Endothelial cell of umbilical vein (primary cell): ENCODE results near the gene ARF6. TPM values are rescaled to one million over a fixed set of nuclear protein-coding genes. Genes with fewer than 3 reads are reported as not detected.

ENCODE experiments used
- BruUV-seq: library from RNA; stranded (reverse); fragments of 400-500 nt; replicated peaks from 2 replicates; lab custom pipeline; 2021; lab: Mats Ljungman, UMichigan
- CTCF ChIA-PET: fragments of 300-600, 350-600 bp; sonication (Branson Sonifier 250); formaldehyde crosslinking; loops from one replicate; lab custom pipeline; 2021; ENCODE audit warnings: antibody characterized with exemption, inconsistent platforms; lab: Charles Lee
- POLR2A ChIA-PET: fragments of 300-600, 350-600 bp; sonication (Branson Sonifier 250); formaldehyde crosslinking; loops from one replicate; lab custom pipeline; 2021; ENCODE audit warnings: antibody characterized with exemption, inconsistent platforms; lab: Charles Lee
- DNase-seq: peaks from one replicate; pipeline ENCODE4 v3.0.0-alpha.2; 2011; ENCODE audit warnings: low read depth, low spot score
- FAIRE-seq: peaks from 2 replicates; lab custom pipeline; 2011; peaks lifted over from hg19 to GRCh38; lab: Jason Lieb, UNC
- H2AFZ ChIP-seq: 2 replicates; pipeline ENCODE4 v1.6.0; 2012; ENCODE audit warnings: low read depth, low read length, control low read depth, inconsistent platforms
- H3K27ac ChIP-seq: 2 replicates; pipeline ENCODE4 v1.5.1; 2011; ENCODE audit warnings: low read depth, mild to moderate bottlenecking, control low read depth, low read length, moderate library complexity; ENCODE audit not compliant: insufficient read depth
- H3K27me3 ChIP-seq, 2 experiments: 2 replicates each; pipeline versions ENCODE4 v1.6.0 to v1.6.1; 2011; ENCODE audit warnings: low read length in 2 of 2, mixed read lengths in 1 of 2; ENCODE audit not compliant: control insufficient read depth in 2 of 2, insufficient read depth in 2 of 2
- H3K36me3 ChIP-seq, 2 experiments: 2 replicates in 1 of 2; 3 replicates in 1 of 2; pipeline ENCODE4 v1.5.1; 2011; ENCODE audit warnings: low read length in 2 of 2, mild to moderate bottlenecking in 1 of 2, moderate library complexity in 1 of 2; ENCODE audit not compliant: control insufficient read depth in 2 of 2, insufficient read depth in 2 of 2; ENCODE audit errors: extremely low read depth in 1 of 2
- H3K4me1 ChIP-seq: 3 replicates; pipeline ENCODE4 v1.5.1; 2011; ENCODE audit warnings: mild to moderate bottlenecking, low read length; ENCODE audit not compliant: control insufficient read depth, insufficient read depth; ENCODE audit errors: extremely low read depth
- H3K4me2 ChIP-seq: 2 replicates; pipeline ENCODE4 v1.6.1; 2011; ENCODE audit warnings: low read length, control low read depth, mixed read lengths; ENCODE audit not compliant: insufficient read depth
- H3K4me3 ChIP-seq, 3 experiments: fragments of 200-600 bp in 1 of 3; sonication (generic), shearing (Covaris generic) in 1 of 3; replicated peaks in 1 of 3; 2 replicates each; pipeline ENCODE4 v1.5.1; 2011 to 2016; ENCODE audit warnings: control low read depth in 3 of 3, low read length in 3 of 3, mild to moderate bottlenecking in 2 of 3, inconsistent platforms in 1 of 3, low read depth in 1 of 3, moderate library complexity in 1 of 3; ENCODE audit not compliant: insufficient read depth in 1 of 3
- H3K79me2 ChIP-seq: 2 replicates; pipeline ENCODE4 v1.6.0; 2012; ENCODE audit warnings: low read length, inconsistent platforms; ENCODE audit not compliant: control insufficient read depth, insufficient read depth
- H3K9ac ChIP-seq: replicated peaks from 2 replicates; pipeline ENCODE3; 2011; ENCODE audit warnings: low read length, control low read depth; ENCODE audit not compliant: insufficient read depth; ENCODE audit errors: extremely low read depth
- H3K9me1 ChIP-seq: replicated peaks from 3 replicates; pipeline ENCODE4 v1.6.0; 2011; ENCODE audit warnings: mild to moderate bottlenecking, low read length; ENCODE audit not compliant: control insufficient read depth, insufficient read depth; ENCODE audit errors: extremely low read depth
- H3K9me3 ChIP-seq: replicated peaks from 2 replicates; pipeline ENCODE4 v1.5.1; 2012; ENCODE audit warnings: low read length, inconsistent platforms; ENCODE audit not compliant: control insufficient read depth, insufficient read depth
- H4K20me1 ChIP-seq: replicated peaks from 2 replicates; pipeline ENCODE3; 2011; ENCODE audit warnings: mild to moderate bottlenecking, low read length; ENCODE audit not compliant: control insufficient read depth, insufficient read depth; ENCODE audit errors: extremely low read depth
- CTCF ChIP-seq, 2 donors: IDR thresholded peaks; 1 replicate in 1 of 2; 2 replicates in 1 of 2; pipeline ENCODE4 v1.5.1; 2011; ENCODE audit warnings: low read length in 2 of 2, mild to moderate bottlenecking in 2 of 2, moderate library complexity in 2 of 2, control low read depth in 1 of 2, inconsistent platforms in 1 of 2, low read depth in 1 of 2; ENCODE audit not compliant: insufficient read depth in 1 of 2; ENCODE audit errors: extremely low read depth in 1 of 2
- EZH2 ChIP-seq: IDR thresholded peaks from 2 replicates; pipeline ENCODE4 v1.6.1; 2012; ENCODE audit warnings: borderline replicate concordance, low read depth, mild to moderate bottlenecking, moderate library complexity, low read length, inconsistent platforms; ENCODE audit not compliant: severe bottlenecking
- FOS ChIP-seq: IDR thresholded peaks from 2 replicates; pipeline ENCODE4 v1.6.1; 2011; ENCODE audit warnings: mild to moderate bottlenecking, low read length, moderate library complexity, borderline replicate concordance; ENCODE audit not compliant: insufficient read depth
- GATA2 ChIP-seq: IDR thresholded peaks from 2 replicates; pipeline ENCODE4 v1.7.0; 2011; ENCODE audit warnings: low read depth, mild to moderate bottlenecking, moderate library complexity, mixed read lengths, low read length; ENCODE audit not compliant: insufficient read length, insufficient read depth
- JUN ChIP-seq: IDR thresholded peaks from 2 replicates; pipeline ENCODE4 v1.6.1; 2011; ENCODE audit warnings: borderline replicate concordance, low read depth; ENCODE audit not compliant: insufficient read length, insufficient read depth
- MAX ChIP-seq: IDR thresholded peaks from 2 replicates; pipeline ENCODE4 v1.6.1; 2011; ENCODE audit not compliant: insufficient read depth, insufficient read length
- MYC ChIP-seq: IDR thresholded peaks from one replicate; pipeline ENCODE4 v1.6.1; 2011; ENCODE audit warnings: mild to moderate bottlenecking, low read depth, low read length
- POLR2A ChIP-seq: IDR thresholded peaks from 2 replicates; pipeline ENCODE4 v1.6.1; 2012; ENCODE audit warnings: low read depth, mild to moderate bottlenecking, control low read depth, low read length
- POLR2AphosphoS5 ChIP-seq: IDR thresholded peaks from 2 replicates; pipeline ENCODE4 v1.6.1; 2012; ENCODE audit warnings: low read depth, mild to moderate bottlenecking, control low read depth, low read length, moderate library complexity; ENCODE audit not compliant: insufficient read depth
- dilution Hi-C: fragments of 300-500 bp; cut with MboI; formaldehyde crosslinking; loops from one replicate; pipeline ENCODE4 v1.15.0; 2019; ENCODE audit warnings: low sequenced_read_pairs; ENCODE audit not compliant: extremely low pct_ligation_motif_present
- intact Hi-C: fragments of 100-400 bp; cut with micrococcal nuclease; formaldehyde crosslinking; loops from one replicate; pipeline ENCODE4 v1.10.0; 2022
- polyA plus RNA-seq, 4 experiments: library from polyadenylated mRNA; depleted of rRNA in 3 of 4; stranded (reverse) in 3 of 4; unstranded in 1 of 4; fragments of >200 nt; gene quantifications; 2 replicates each; pipeline versions ENCODE4 v1.2.1 to v1.2.3, GENCODE V29; 2011 to 2012; ENCODE audit warnings: missing spikeins in 1 of 4
- total RNA-seq: library from RNA; stranded (reverse); gene quantifications from 2 replicates; pipeline ENCODE4 v1.2.3, GENCODE V29; 2021

Gene ARF6
- total and polyA plus RNA-seq, 2 donors (not counting 3 experiments of a cell fraction or from before 2014, with no cell fraction given): 21.7 to 73.6 TPM

GRCh38 chr14:49908433-49908782 lies 15.5 kb downstream of the ARF6 start:
- Histone ChIP-seq H3K9ac (peak overlapping the region; percentile 81), H3K4me1 (peaks cover 36% of the 10 kb centered on the region), H3K9me1 (no peaks in the 10 kb centered on the region), H2AFZ (no peak overlapping the region), H3K27me3 (no peaks in the 10 kb centered on the region), H3K27ac (peak overlapping the region; percentile 96), H3K4me3 (no peak overlapping the region), H3K9me3 (no peaks in the 10 kb centered on the region), H3K79me2 (no peaks in the 10 kb centered on the region), H4K20me1 (no peaks in the 10 kb centered on the region), H3K4me2 (peak overlapping the region; percentile 99), H3K36me3 (no peaks in the 10 kb centered on the region)
- no TSS peak for BruUV-seq
- ChIA-PET POLR2A (no interaction called here), CTCF (interaction anchor here (1.1 to 2.4 kb wide), 7 partner anchors 15 to 154 kb away, joined by 4 to 10 read pairs (median 6); no protein-coding TSS in a partner anchor)
- DNase-seq (no peak), FAIRE-seq (peak; percentile 54)
- TF ChIP-seq JUN (peak; percentile 62), FOS (peak; percentile 31), MYC (no peak)
- intact Hi-C loops (loop anchor here (2.0 kb wide), 1 partner anchor 16 kb away; the partner anchor contains the start of gene ARF6), dilution Hi-C loops (no loop called here)

GRCh38 chr14:49909016-49909415 lies 16.1 kb downstream of the ARF6 start:
- Histone ChIP-seq H3K79me2 (no peaks in the 10 kb centered on the region), H4K20me1 (no peaks in the 10 kb centered on the region), H3K9ac (no peak overlapping the region), H3K27ac (peak overlapping the region; percentile 96), H3K4me2 (no peak overlapping the region), H3K9me1 (no peaks in the 10 kb centered on the region), H3K27me3 (no peaks in the 10 kb centered on the region), H3K9me3 (no peaks in the 10 kb centered on the region), H3K4me1 (peaks cover 36% of the 10 kb centered on the region), H3K4me3 (no peak overlapping the region), H2AFZ (no peak overlapping the region), H3K36me3 (no peaks in the 10 kb centered on the region)
- FAIRE-seq: no peak
- POLR2A ChIA-PET: no interaction called here
- TF ChIP-seq MYC (no peak), FOS (no peak), CTCF (IDR thresholded peaks at IDR 0.05; ENCODE audit: extremely low read depth in 1 of 2, insufficient read depth in 1 of 2, low read depth in 1 of 2, low read length in 2 of 2) (no peak), POLR2AphosphoS5 (no peak), GATA2 (no peak), MAX (no peak), JUN (no peak), EZH2 (no peak), POLR2A (no peak)
- no peak for DNase-seq
- dilution Hi-C loops (no loop called here), intact Hi-C loops (loop anchor here (2.0 kb wide), 1 partner anchor 16 kb away; the partner anchor contains the start of gene ARF6)
- BruUV-seq: no TSS peak
- CTCF ChIA-PET: interaction anchor here (1.9 to 2.4 kb wide), 2 partner anchors 47 to 153 kb away, joined by 9 to 10 read pairs; no protein-coding TSS in a partner anchor
